Breast epithelium (tissue), 4 donors: ENCODE data around the gene RFX4. TPM values are rescaled to one million over a fixed set of nuclear protein-coding genes. Genes with fewer than 3 reads are reported as not detected.
A peak's percentile ranks its signal among the peaks of the same experiment; 100 is the strongest.

Experiments used
- DNase-seq, 2 donors: peaks; one replicate each; pipeline ENCODE4 v3.0.0-alpha.2; 2019; ENCODE audit warnings: low spot score in 2 of 2
- H3K27ac ChIP-seq, 2 donors: fragments of 200-600 bp; sonication (generic) in 1 of 2; one replicate each; pipeline ENCODE4 v1.5.1; 2016 to 2019; ENCODE audit warnings: mild to moderate bottlenecking in 1 of 2
- H3K27me3 ChIP-seq, 2 donors: fragments of 200-600 bp; sonication (generic) in 1 of 2; one replicate each; pipeline versions ENCODE4 v1.5.1 to v1.6.0; 2017 to 2019; ENCODE audit warnings: control low read depth in 1 of 2, mild to moderate bottlenecking in 1 of 2
- H3K36me3 ChIP-seq: fragments of 200-600 bp; one replicate; pipeline ENCODE4 v1.5.1; 2019
- H3K4me1 ChIP-seq, 2 donors: fragments of 200-600 bp; sonication (generic); one replicate each; pipeline ENCODE4 v1.5.1; 2016 to 2019; ENCODE audit warnings: control low read depth in 1 of 2
- H3K4me3 ChIP-seq, 3 donors: fragments of 200-600 bp; sonication (generic); 1 replicate in 2 of 3; 2 replicates in 1 of 3; pipeline ENCODE4 v1.5.1; 2016 to 2019; ENCODE audit warnings: mild to moderate bottlenecking in 3 of 3, moderate library complexity in 2 of 3
- H3K9me3 ChIP-seq, 2 donors: fragments of 200-600 bp; sonication (generic) in 1 of 2; one replicate each; pipeline ENCODE4 v1.5.1; 2016 to 2019; ENCODE audit warnings: control low read depth in 1 of 2
- CTCF ChIP-seq, 3 donors: fragments of 450-650 bp; IDR thresholded peaks; one replicate each; pipeline ENCODE4 v1.5.1; 2016 to 2017; ENCODE audit warnings: antibody characterized with exemption in 3 of 3, mild to moderate bottlenecking in 3 of 3, moderate library complexity in 3 of 3
- POLR2A ChIP-seq: fragments of 450-650 bp; IDR thresholded peaks from one replicate; pipeline ENCODE4 v1.6.1; 2016; ENCODE audit warnings: antibody characterized with exemption, mild to moderate bottlenecking, moderate library complexity
- POLR2AphosphoS5 ChIP-seq, 3 donors: sonication (generic); formaldehyde crosslinking; IDR thresholded peaks; one replicate each; pipeline ENCODE4 v1.6.1; 2017; ENCODE audit warnings: antibody characterized with exemption in 3 of 3
- intact Hi-C: fragments of 100-400 bp; cut with DNase I; formaldehyde crosslinking; loops from one replicate; pipeline ENCODE4 v1.15.1; 2023; ENCODE audit warnings: low total_unique reads
- total RNA-seq, 3 donors: library from RNA; depleted of rRNA; stranded (reverse); fragments of >200 nt; gene quantifications; one replicate each; pipeline ENCODE4 v1.1.0, GENCODE V29; 2016

The RFX4 gene
- total RNA-seq, 3 donors from 2014 or later: 0.64 TPM; not detected in 2

GRCh38 chr12:106633451-106633823 lies 50.6 kb downstream of the RFX4 start:
- Histone ChIP-seq H3K36me3 (no peaks in the 10 kb centered on the region), H3K9me3 (no peaks in the 10 kb centered on the region), H3K27ac (no peak overlapping the region), H3K27me3 (no peaks in the 10 kb centered on the region), H3K4me3 (no peak overlapping the region), H3K4me1 (peaks cover 0 to 6% of the 10 kb centered on the region in 2 donors)
- DNase-seq: no peak
- TF ChIP-seq POLR2A (no peak), POLR2AphosphoS5 (IDR thresholded peaks at IDR 0.05) (no peak), CTCF (IDR thresholded peaks at IDR 0.05) (no peak)
- intact Hi-C loops: no loop called here

- intact Hi-C loops: no loop called here
- Histone ChIP-seq H3K27me3 (no peaks in the 10 kb centered on the region), H3K36me3 (no peaks in the 10 kb centered on the region), H3K4me1 (peaks cover 0 to 6% of the 10 kb centered on the region in 2 donors), H3K9me3 (no peaks in the 10 kb centered on the region), H3K4me3 (no peak overlapping the region), H3K27ac (no peak overlapping the region)
- DNase-seq: no peak
- TF ChIP-seq POLR2AphosphoS5 (IDR thresholded peaks at IDR 0.05) (no peak), POLR2A (no peak), CTCF (IDR thresholded peaks at IDR 0.05) (no peak)
These were observed 51.4 kb downstream of the RFX4 start for GRCh38 chr12:106634206-106634605.

- no peaks in the 10 kb centered on the region for H3K36me3 ChIP-seq
- H3K27me3 ChIP-seq: no peaks in the 10 kb centered on the region
- H3K4me3 ChIP-seq: no peak overlapping the region
- no peak overlapping the region for H3K27ac ChIP-seq
- intact Hi-C loops: no loop called here
- H3K9me3 ChIP-seq: no peaks in the 10 kb centered on the region
- H3K4me1 ChIP-seq: peaks cover 0 to 1% of the 10 kb centered on the region in 2 donors
- no peak for DNase-seq
- TF ChIP-seq POLR2A (no peak), POLR2AphosphoS5 (IDR thresholded peaks at IDR 0.05) (no peak), CTCF (IDR thresholded peaks at IDR 0.05) (no peak)
These were observed 60.2 kb downstream of the RFX4 start for GRCh38 chr12:106643000-106643399.

GRCh38 chr12:106644335-106645073 lies 61.7 kb downstream of the RFX4 start:
- TF ChIP-seq CTCF (IDR thresholded peaks at IDR 0.05) (no peak), POLR2A (no peak), POLR2AphosphoS5 (IDR thresholded peaks at IDR 0.05) (no peak)
- no peak for DNase-seq
- peaks cover 0 to 3% of the 10 kb centered on the region in 2 donors for H3K4me1 ChIP-seq
- no peaks in the 10 kb centered on the region for H3K9me3 ChIP-seq
- no peaks in the 10 kb centered on the region for H3K36me3 ChIP-seq
- H3K4me3 ChIP-seq: peak overlapping the region in 2 of 3 donors; percentile 22 to 33
- no peaks in the 10 kb centered on the region for H3K27me3 ChIP-seq
- H3K27ac ChIP-seq: peak overlapping the region; percentile 85 to 91
- intact Hi-C loops: no loop called here

GRCh38 chr12:106645074-106645421 lies 62.2 kb downstream of the RFX4 start:
- intact Hi-C loops: no loop called here
- peak; percentile 66 to 89 for DNase-seq
- H3K4me3 ChIP-seq: peak overlapping the region in 2 of 3 donors; percentile 22 to 33
- H3K4me1 ChIP-seq: peaks cover 0 to 3% of the 10 kb centered on the region in 2 donors
- H3K27me3 ChIP-seq: no peaks in the 10 kb centered on the region
- H3K9me3 ChIP-seq: no peaks in the 10 kb centered on the region
- H3K36me3 ChIP-seq: no peaks in the 10 kb centered on the region
- peak overlapping the region; percentile 85 to 91 for H3K27ac ChIP-seq
- TF ChIP-seq CTCF (IDR thresholded peaks at IDR 0.05) (no peak), POLR2AphosphoS5 (IDR thresholded peaks at IDR 0.05) (peak in 1 of 3 donors; percentile 21), POLR2A (no peak)
